Inflammatory macrophage (primary cell): ENCODE data around the gene RBM34.

ENCODE experiments used
- DNase-seq, 2 donors: peaks; one replicate each; pipeline ENCODE4 v3.0.0-alpha.2; 2020 to 2022

Gene RBM34

DNA sequence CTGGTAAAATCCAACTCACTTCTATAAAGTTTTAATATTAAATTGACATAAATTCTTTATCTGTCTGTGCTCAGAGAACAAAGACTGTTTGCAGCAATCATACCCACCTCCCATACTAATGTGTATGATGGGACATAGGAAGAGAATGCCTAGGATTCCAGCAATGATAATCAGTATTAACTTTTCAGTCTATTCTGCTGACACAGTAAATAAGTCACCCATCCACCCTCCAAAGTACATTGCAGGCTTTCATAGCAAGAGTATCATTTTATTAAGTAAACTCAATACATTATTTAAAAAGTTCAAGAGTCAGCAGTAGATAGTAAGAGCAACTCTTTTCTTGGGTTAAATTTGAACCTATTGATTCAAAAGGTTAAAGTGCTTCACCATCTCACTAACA is 8.8 kb downstream of the RBM34 start:
- DNase-seq, result no peak

DNA sequence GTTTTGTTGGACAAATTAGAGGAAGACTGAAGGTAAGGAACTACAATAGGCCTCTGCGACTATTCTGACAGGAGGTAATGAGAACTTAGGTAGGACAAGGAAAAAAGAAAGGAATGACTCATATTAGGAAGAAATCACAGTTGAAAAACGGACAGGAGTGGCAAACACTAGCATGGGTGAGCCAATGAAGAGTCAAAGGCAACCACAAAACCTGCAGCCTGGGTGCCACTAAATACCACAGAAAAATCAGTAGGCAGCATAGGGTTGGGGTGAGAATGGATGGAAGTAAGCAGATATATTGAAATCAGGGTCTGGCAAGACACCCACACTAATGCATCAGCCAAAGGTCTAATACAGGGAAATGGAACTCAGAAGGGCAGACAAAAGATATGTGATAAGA is 10.0 kb downstream of the RBM34 start:
- no peak for DNase-seq

DNA sequence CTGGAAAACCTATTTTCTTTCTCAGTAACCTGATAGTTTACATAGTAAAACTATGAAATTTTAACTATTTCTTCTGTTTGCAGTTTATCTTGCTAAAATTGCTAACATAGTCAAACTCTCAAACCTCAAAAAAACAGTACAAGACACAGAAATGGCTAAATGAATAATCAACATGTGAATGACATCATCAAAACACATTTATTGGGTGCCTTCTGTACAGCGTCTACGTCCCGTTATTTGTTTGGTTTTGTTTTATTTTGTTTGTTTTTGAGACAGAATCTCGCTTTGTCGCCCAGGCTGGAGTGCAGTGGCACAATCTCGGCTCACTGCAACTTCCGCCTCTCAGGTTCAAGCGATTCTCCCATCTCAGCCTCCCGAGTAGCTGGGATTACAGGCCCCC is 11.2 kb downstream of the RBM34 start:
- DNase-seq, result no peak

DNA sequence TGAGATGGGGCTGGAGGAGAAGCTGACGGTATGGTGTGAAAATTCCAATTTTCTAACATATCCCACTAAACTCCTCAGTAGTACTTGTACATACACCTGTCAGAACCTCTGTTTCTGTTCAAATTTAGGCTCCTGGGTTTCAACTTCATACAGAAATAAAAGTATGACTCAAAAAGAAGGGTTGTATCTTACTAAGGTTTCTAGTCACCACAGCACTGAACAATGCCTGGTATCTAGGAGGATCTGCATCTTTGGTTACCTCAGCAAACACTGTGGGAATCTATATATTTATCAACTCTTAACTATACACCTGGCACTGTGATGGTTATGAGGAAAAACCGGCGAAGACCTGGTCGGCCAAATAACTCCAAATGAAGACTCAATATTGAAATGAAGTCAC is 13.8 kb downstream of the RBM34 start:
- DNase-seq, result no peak

DNA sequence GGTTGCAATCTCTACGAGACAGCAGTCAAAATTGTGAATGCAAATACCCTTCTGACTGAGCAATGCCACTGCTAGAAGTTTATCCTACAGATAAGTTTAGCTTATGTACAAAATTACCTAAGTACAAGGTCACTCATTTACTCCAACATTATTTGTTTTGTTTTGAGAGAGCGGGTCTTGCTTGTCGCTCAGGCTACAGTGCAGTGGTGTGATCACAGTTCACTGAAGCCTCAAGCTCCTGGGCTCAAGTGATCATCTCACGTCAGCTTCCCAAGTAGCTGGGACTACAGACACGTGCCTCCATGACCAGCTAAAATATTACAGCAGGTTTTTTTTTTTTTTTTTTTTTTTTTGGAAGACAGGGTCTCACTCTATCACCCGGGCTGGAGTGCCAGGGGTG is 15.4 kb downstream of the RBM34 start:
- no peak for DNase-seq

DNA sequence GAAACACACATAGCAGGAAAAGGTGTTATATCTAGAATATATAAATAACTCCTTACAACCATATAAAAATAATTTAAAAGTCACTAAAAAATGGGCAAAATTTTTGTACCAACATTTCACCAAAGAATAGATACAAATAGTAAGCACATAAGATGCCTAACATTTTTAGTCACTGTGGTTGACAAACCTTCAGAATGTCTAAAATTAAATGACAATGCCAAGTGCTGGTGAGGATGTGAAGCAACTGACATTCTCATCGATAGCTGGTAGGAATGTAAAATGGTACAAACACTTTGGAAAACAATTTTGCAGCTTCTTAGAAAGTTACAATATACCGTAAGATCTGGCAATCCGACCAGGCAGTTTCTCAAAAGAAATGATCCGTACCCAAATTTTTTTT is 18.1 kb downstream of the RBM34 start:
- DNase-seq, result no peak

DNA sequence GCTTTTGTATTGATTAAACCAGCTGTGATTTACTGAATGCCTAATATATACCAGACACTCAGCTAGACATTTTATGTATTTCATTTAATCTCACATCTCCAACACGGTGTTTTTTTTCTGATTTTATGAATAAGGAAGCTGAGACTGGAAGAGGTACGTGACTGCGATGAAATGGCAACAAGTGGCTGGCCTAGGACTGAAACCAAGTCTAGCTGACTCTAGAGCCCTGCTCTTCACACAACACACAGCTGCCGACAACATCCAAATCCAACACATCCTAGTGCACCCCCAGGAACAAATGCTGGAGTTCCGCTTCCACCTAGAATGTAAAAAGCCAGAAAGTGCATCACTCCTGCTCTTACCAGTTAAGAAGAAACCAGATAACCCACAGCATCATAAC is 21.7 kb downstream of the RBM34 start:
- no peak for DNase-seq

DNA sequence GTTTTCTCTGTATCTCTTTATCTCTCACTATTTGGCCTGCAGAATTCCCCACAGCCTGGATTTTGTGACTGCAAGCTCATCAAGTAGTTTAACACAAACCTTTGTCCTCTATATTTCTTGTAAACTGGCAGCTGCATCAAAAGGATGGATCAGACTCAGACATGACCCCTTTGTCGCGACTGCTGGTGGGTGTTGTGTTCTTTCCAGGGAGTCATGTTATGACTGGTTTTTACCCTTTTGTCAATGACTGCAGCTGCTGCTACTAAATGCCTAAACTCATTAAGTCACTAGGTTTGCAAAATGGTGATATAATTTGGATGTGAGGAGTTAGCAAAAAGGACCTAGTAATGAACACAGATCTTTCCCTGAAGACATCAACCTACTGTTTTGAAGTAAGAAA is 22.2 kb downstream of the RBM34 start:
- DNase-seq, result no peak

DNA sequence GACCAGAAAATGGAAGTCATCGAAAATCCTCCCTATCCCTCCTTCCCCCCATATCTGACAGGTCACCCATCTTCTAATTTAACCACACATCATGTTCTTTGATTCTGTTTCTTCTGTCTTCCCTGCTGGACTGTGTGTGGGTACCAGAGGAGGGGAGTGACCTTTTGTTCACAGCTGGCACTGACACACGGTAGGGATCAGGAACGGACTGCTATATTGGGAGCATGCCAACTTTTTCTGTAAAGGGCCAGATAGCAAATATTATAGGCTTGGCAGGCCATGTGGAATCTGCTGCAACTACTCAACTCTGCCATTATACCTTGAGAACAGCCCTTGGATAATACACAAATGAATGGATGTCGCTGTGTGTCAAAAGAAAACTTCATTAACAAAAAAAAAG is 24.9 kb downstream of the RBM34 start:
- DNase-seq, result no peak

DNA sequence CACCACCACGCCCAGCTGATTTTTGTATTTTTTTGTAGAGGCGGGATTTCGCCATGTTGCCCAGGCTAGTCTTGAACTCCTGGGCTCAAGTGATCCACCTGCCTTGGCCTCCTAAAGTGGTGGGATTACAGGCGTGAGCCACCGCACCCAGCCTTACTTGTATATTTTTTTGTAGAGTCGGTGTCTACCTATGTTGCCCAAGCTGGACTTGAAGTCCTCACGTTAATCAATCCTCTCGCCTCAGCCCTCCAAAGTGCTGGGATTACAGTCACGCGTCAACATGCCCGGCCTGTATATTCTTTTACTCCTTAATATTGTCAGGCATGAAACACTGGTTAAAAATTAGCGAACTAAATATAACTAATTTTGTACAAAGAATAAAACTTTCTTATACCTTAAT is 26.9 kb downstream of the RBM34 start:
- no peak for DNase-seq

DNA sequence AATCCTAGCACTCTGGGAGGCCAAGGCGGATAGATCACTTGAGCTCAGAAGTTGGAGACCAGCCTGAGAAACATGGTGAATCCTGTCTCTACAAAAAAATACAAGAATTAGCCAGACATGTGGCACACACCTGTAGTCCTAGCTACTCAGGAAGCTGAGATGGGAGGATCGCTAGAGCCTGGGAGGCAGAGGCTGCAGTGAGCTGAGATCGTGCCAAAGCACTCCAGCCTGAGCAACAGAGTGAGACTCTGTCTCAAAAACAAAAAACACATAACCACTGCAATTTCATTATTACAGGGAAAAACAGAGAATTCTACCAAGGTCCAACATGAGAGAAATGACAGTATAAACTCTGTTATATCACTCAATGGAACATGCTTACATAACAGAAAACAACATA is 28.0 kb downstream of the RBM34 start:
- no peak for DNase-seq

DNA sequence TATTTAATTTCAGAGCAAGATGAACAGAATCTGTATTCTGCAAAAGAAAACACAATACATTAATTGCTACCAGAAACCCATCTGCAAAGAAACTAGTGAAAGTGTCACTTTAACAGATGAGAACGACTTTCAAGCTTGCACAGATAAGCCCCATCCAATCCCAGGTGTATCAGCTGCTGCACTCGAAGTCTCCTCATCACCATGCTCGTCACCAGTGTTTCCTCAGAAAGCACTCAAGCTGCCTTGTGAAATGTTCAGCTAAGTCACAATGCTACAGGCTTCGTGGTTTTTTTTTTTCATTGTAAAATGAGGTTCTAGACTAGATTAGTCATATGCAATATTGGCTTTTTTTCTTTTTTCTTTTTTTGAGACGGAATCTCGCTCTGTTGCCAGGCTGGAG is 29.1 kb downstream of the RBM34 start:
- no peak for DNase-seq

DNA sequence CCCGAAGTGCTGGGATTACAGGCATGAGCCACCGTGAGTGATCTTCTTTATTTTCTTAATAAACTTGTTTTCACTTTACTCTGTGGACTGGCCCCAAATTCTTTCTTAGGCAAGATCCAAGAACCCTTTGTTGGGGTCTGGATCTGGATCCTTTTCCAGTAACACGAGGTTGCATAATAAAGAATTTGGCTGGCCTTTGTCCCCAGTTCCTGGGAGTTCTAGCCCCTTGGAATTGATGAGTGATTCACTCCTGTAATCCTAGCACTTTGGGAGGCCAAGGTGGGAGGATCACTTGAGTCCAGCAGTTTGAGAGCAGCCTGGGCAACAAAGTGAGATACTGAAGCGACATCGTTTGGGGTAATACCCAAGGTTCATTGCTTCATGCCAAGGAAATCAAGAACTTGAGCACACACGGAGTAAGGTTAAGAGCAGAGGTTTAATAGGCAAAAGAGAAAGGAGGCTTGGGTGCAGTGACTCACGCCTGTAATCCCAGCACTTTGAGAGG is 30.2 kb downstream of the RBM34 start:
- DNase-seq, result no peak

DNA sequence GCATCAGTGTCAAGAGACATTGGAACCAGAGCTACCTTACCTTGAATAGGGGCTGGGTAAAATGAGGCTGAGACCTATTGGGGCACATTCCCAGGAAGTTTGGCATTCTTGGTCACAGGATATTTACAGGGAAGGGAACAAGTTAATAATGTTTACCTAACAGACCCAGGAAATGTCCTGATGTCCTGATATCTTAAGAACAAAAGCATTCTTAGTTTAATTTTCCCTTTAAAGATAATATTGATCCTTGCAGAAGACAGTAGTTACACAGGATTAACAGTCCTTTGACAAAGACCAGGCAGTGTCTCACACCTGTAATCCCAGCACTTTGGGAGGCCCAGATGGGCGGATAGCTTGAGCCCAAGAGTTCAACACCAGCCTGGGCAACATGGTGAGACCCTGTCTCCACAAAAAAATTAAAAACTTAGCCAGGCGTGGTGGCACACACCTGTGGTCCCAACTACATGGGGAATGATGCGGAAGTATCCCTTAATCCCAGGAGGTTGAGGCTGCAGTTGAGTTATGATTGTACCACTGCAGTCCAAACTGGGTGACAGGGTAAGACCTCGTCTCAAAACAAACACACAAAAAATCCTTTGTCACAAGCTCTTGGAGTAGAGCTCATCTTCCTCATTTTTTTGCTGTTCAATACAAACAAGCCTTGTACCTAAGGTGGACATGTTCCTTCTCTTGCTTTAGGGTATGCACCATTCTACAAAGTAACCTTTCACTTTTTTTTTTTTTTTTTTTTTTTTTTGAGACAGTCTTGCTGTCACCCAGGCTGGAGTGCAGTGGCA is 31.1 kb downstream of the RBM34 start:
- DNase-seq, result no peak

DNA sequence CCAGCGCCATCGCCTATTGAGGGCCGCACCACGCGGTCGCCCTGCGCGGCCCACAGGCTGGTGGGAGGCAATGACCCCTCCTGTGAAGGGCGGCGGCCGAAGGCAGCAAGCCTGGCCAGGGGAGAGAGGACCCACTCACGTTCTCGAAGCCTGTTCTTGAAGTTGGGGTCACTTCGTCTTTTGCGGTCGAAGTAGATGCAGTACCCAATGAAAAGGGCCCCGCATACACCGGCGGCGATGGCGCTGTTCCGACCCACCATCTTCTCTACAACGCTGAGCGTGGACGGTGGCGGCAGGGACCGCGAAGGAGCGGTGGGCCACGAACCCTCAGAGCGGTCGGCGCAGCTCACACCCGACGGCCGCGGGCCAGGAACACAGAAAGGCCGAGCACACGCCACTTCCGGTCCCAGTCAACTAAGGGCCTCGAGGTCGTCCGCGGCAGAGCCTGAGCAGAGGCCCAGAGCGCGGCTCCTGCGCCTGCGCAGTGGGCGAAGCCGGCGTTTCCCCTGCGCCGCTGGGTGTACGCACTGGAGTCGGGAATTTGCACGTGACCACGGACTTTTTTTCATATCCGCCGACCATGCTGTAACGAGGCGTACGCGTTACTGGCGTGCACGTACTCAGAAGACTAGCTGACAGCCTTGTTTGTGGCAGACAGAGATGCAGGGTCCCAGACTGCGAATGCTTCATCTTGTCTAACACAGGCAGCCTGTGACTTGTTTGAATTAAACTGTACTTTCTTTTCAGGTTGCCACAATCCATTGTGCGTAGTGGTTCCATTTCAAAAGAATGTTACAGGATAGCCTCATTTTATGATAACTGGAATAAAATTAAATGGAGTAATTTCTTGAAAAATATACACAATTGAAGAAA is 32.4 kb downstream of the RBM34 start, which contains the start of gene TOMM20:
Gene TOMM20, minus strand, starts transcription at position 382 of the 873 bp plus-strand sequence. Its CDS starts 122 bp downstream, at position 260.
- peak; percentile 99 for DNase-seq

DNA sequence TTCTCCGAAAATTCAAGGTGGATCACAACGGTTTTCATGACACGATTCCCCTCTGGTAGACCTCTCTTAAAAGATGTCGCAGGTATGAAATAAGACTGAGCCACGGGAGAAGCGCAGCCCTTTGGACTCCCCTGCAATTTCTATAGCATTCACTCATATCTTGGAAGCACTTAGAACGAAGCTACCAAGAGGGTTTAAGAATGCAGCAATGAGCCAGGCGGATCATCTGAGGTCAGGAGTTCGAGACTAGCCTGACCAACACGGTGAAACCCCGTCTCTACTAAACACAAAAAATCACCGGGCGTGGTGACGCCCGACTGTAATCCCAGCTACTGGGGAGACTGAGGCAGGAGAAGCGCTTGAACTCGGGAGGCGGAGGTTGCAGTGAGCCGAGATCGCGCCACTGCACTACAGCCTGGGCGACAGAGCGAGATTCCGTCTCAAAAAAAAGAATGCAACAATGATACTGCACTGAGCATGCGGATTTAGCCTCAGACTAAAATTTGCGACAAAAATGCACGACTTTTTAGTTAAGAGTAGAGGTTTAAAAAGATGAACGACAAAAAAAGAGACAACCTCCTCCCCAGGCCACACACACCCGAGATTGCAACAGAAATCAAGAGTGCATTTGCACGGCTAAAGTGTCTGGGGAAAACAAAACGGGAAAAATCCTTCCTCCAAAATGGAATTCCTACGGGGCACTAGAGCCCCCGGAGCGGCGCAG is 33.2 kb downstream of the RBM34 start:
- peak; percentile 1 to 6 for DNase-seq

DNA sequence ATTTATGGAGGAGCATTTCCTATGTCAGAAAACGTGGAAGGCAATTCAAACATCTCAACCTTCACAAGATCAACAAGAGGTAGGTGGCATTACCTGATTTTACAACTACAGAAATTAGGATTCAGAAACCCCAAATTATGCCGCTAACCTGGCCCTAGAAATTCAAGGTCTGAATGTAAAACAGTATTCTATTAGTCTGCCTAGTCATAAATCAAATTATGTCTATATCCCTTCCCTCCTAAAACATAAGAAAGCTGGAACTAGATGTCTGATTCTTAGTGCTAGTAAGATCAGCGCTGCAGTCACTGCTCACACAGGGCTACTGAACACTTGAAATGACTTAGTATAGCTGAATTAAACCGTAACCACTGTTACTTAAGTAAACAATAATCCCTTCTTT is 33.8 kb downstream of the RBM34 start:
- DNase-seq, result no peak

DNA sequence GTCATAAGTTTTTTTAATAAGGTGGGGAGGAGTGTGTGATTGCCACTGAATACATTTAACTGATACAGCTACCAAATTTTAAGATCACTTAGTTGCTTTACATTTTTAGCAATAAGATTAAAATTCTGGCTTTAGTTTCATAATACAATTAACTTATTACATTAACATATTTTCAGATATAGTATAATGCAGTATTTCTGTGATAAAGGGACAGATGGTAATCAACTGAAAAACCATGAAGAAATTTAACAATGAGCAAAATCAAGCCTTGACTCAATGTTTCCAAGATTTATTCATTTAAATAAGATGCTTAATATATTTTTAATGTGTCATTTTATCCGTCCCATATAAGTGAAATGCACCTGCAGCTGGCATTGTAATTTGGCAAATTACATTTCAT is 36.4 kb downstream of the RBM34 start:
- DNase-seq, result no peak

DNA sequence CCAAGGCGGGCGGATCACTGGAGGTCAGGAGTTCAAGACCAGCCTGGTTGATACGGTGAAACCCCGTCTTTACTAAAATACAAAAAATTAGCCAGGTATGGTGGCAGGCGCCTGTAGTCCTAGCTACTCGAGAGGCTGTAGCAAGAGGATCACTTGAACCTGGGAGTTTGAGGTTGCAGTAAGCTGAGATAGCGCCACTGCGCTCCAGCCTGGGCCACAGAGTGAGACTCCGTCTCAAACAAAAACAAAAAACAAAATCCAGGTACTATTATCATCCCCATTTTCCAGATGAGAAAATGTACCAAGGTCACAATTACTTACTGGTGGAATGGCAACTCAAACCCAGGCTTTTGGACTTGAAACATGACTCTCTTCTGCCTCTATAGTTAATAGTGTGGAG is 36.9 kb downstream of the RBM34 start:
- no peak for DNase-seq

DNA sequence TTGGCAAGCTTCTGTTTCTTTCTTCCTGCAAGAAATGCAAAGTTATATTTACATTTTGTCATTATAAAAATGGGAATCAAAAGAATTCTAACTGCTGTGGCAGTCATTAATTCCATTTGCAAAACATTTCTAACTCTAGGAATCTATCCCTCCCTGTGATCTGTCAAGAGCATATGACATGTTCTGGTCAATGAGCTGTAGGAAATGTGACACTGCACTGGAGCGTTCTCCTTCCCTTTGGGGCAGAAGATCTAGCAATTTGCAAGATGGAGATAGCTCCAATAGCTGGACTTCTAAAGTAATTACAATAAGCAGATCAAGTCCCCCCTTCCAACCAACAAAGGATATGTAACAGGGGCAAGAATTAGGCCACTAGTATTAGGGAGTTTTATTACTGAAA is 38.7 kb downstream of the RBM34 start:
- no peak for DNase-seq

DNA sequence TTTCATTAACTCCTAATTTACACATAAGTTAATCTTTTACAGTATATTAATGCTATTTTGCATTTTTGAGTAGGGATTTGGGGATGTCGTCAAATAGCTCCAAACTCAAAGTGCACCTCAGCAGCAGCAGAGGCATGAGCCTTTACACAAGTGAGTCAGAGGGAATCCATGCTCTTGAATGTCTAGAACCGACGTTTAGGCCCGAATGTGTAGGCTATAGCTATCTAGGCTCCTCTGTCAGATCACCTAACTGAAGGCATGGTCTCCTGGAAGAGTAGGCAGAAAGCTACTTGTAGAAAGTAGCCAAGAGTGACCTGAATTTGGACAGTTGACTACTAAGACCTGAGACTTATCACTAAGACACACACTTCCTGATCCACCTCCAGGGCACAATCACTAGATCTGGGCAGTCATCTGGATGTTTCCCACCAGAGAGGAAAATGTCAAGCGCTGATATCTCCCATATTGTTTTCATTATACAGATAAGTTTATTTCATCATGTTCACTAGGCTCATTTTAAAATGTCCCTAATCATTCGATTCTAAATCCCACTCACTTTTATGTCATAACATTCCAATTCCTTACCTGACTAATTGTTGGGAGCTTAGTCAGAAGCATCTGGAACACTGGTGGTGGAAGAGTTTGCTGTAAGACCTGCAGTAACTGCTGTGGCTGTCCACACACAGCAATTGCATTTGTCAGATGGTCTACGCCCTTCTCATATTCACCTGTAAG is 47.7 kb downstream of the RBM34 start:
- no peak for DNase-seq
